ENCODE data around the gene BAG1.

DNA sequence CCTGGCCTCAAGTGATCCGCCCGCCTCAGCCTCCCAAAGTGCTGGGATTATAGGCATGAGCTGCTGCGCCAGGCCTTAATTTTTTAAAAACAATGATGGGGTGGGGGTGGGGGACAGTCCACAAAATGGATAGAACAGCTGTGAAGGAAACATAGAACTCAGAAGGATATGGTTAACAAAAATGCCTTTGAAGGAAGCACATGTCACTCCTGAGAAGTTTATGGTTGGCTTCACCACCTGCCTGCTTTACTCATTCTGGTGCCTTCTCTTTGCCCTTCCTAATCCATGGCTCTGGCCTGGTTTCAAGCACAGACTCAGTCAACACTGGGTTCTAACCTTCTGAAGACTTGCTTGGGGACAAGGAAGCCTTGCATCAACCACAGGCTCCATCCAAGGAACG is 10.3 kb downstream of the BAG1 start:
- TF ChIP-seq, protein P1, sequence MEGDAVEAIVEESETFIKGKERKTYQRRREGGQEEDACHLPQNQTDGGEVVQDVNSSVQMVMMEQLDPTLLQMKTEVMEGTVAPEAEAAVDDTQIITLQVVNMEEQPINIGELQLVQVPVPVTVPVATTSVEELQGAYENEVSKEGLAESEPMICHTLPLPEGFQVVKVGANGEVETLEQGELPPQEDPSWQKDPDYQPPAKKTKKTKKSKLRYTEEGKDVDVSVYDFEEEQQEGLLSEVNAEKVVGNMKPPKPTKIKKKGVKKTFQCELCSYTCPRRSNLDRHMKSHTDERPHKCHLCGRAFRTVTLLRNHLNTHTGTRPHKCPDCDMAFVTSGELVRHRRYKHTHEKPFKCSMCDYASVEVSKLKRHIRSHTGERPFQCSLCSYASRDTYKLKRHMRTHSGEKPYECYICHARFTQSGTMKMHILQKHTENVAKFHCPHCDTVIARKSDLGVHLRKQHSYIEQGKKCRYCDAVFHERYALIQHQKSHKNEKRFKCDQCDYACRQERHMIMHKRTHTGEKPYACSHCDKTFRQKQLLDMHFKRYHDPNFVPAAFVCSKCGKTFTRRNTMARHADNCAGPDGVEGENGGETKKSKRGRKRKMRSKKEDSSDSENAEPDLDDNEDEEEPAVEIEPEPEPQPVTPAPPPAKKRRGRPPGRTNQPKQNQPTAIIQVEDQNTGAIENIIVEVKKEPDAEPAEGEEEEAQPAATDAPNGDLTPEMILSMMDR (IDR thresholded peaks at IDR 0.05) = no peak
- no peak for TF ChIP-seq POLR2A (IDR thresholded peaks at IDR 0.05)

Measured in esophagus squamous epithelium (tissue), 4 donors.